B cell (primary cell): ENCODE data around the gene CYP2W1.

Experiments
- EZH2 ChIP-seq: IDR thresholded peaks from 2 replicates; pipeline ENCODE4 v1.6.1; 2012; ENCODE audit warnings: borderline replicate concordance, low read depth, mild to moderate bottlenecking, moderate library complexity, low read length; ENCODE audit not compliant: insufficient read depth, poor library complexity, severe bottlenecking
- TF ChIP-seq, protein P1 (sequence below): fragments of 200-600 bp; IDR thresholded peaks from one replicate; pipeline ENCODE4 v1.8.0; 2022; ENCODE audit warnings: antibody characterized with exemption, mild to moderate bottlenecking

- TF ChIP-seq, protein P1, sequence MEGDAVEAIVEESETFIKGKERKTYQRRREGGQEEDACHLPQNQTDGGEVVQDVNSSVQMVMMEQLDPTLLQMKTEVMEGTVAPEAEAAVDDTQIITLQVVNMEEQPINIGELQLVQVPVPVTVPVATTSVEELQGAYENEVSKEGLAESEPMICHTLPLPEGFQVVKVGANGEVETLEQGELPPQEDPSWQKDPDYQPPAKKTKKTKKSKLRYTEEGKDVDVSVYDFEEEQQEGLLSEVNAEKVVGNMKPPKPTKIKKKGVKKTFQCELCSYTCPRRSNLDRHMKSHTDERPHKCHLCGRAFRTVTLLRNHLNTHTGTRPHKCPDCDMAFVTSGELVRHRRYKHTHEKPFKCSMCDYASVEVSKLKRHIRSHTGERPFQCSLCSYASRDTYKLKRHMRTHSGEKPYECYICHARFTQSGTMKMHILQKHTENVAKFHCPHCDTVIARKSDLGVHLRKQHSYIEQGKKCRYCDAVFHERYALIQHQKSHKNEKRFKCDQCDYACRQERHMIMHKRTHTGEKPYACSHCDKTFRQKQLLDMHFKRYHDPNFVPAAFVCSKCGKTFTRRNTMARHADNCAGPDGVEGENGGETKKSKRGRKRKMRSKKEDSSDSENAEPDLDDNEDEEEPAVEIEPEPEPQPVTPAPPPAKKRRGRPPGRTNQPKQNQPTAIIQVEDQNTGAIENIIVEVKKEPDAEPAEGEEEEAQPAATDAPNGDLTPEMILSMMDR = no peak
- TF ChIP-seq EZH2 = no peak
Observed at GRCh38 chr7:1032536-1033181, 49.7 kb downstream of the CYP2W1 start.
